Astrocyte of the cerebellum (primary cell): Measurements from ENCODE around the gene PARVB.

ENCODE experiments used
- DNase-seq: peaks from one replicate; pipeline ENCODE4 v3.0.0-alpha.2; 2011; ENCODE audit warnings: low read depth
- H3K4me3 ChIP-seq: 2 replicates; pipeline ENCODE4 v1.5.1; 2011; ENCODE audit warnings: mild to moderate bottlenecking, low read depth, low read length, moderate library complexity
- CTCF ChIP-seq: IDR thresholded peaks from 2 replicates; pipeline ENCODE4 v1.5.1; 2012; ENCODE audit warnings: low read length, low read depth, moderate library complexity, mild to moderate bottlenecking; ENCODE audit errors: missing control alignments
- in situ Hi-C: cut with HindIII; loops from 2 replicates; pipeline ENCODE4 v1.10.0; 2017; ENCODE audit warnings: low sequenced_read_pairs

PARVB gene

DNA sequence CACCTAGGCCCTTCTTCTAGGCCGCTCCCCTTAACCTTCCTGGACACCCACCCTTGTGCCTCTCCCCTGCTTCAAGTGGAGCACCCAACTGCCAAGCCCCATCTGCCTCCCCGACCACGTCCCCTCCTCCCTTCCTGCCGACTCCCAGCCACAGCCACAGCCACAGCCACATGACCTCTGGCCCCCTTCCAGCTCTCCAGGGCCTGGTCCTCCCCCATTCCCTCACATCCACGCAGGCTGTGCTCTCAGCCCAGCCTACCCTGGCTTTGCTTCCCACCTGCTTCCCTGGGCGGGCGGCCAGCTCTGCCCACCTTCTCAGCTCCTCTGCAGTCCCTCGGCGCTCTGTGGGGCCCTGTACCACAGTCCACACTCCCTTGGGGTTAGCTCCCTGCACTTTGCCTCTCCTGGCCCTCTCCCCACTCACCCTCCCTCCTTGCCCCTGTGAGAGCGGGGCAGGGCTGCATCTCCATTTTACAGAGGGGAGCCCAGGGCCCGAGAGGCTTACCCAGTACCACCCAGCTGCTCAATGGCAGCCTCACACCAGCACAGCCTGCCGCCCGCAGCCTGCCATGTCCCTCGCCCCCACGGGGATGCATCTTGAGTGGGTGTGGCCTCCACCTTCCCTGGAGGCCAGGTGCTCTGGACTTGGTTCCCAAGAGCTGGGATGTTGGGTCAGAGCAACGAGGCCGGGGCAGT is 176.9 kb downstream of the PARVB start:
- no peak for DNase-seq

DNA sequence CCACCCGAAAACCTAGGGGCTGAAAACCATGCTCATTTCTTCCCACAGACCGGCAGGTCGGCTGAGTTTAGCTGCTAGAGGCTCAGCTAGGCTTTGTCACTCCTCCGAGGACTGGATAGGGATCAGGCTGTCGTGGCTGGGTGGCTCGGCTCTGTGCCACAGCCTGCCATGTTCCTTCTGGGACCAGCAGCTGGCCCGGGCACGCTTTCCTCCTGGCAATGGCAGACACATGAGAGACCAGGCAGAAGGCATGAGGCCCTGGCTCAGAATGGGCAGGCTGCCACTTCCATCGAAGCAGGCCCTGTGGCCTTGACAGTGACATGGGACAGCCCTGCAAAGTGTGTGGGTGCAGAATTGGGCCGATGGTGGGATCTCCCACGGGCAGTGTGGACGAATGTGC is 177.6 kb downstream of the PARVB start:
- in situ Hi-C loops, result no loop called here
- no peak overlapping the region for H3K4me3 ChIP-seq
- no peak for DNase-seq
- TF ChIP-seq CTCF, result no peak

More for the DNA sequence above, 176.9 kb downstream of the PARVB start:
- no peak for TF ChIP-seq CTCF
- H3K4me3 ChIP-seq, result no peak overlapping the region
- in situ Hi-C loops, result no loop called here

- H3K4me3 ChIP-seq, result no peak overlapping the region
- no peak for TF ChIP-seq CTCF
- DNase-seq, result peak; percentile 58
- in situ Hi-C loops, result no loop called here
These were observed 178.2 kb downstream of the PARVB start for GRCh38 chr22:44202261-44202789.

DNA sequence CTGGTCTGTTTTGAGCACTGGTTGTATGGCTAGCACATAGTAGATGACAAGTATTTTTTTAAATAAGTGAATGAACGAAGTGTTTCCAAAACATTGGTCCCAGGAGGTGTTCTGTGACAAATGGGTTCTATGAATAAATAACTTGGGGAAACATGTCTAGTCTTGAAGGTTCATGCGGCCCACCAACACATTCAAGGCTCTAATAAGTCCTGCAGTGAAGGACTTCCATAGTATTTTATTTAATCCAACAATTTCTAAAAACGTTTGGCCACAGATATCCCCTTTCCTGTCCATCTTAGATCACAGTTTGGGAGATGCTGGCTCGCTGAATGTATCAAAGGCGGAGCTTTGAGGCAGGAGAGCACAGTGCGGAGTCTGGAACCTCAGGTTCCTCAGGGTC is 179.1 kb downstream of the PARVB start:
- no peak for TF ChIP-seq CTCF
- no peak overlapping the region for H3K4me3 ChIP-seq
- in situ Hi-C loops, result no loop called here
- no peak for DNase-seq

DNA sequence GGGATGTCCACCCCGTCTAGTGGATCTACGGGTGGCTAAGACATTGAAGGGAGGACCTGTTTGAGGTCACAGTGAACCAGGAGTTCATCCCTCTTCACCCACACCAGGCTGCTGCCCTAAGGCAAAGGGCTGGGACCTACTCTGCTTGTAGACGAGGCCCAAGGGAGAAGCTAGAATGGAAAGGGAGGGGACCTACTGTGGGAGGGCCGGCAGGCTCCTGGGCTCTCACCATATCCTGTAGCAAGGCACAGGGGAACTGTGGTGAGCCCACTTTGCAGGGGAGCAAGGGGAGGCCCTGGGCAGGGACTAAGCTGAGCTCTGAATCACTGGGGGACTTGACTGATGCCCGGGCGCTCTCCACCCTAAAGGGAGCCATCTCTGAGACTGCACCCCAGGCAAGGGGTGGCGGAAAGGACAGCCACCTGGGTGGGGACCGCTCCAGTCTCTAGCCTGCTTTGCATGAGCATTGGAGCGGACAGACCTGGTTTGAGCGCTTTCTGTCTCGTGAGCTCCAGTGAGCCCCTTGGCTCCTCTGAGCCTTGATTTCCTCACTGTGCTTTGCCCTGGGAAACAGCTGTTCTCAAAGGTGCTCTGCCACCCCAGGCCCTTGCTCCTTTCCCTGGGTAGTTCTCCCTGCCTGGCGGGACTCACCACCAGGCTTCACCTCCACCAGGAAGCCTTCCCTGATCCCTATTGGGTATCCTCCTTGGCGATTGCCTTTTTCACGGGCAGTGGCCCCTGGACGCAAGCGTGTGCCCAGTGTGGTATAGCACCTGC is 180.8 kb downstream of the PARVB start:
- TF ChIP-seq CTCF, result no peak
- no peak overlapping the region for H3K4me3 ChIP-seq
- in situ Hi-C loops, result no loop called here
- no peak for DNase-seq

DNA sequence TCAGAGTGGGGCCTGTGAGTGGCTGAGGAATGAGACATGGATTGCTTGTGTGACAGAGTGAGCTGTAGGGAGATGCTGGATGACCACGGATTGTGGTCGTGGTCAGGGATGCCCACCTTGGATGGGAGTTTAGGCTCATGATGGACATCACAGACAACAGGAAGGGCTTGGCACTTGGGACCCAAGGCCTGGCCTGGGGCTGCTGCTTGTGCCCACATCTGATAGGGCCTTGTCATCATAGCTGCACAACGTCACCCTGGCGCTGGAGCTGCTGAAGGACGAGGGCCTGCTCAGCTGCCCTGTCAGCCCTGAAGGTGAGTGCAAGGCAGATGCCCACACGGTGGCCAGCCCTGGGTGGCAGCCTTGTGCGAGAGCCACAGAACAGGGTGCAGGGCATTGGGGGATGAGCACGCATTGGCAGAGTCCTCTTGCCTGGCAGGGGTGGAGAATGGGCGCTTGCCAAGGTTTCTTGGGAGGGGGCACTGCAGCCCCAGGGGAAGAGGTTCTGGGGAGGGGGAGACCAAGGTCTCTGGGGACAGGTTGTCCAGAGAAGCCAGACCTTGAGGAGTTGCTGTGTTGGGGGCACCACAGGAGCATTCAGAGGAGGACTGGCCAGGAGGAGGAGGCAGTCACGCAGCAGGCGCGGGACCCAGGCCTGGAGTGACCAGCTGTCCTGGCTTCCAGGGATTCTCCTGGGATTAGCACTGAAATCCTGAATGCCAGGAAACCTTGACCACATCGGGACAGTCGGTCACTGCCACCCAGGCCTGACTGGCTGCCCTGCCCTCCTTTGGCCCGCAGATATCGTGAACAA is 181.6 kb downstream of the PARVB start:
- DNase-seq, result no peak
- no peak for TF ChIP-seq CTCF
- in situ Hi-C loops, result no loop called here
- H3K4me3 ChIP-seq, result no peak overlapping the region
